ENCODE measurements around the gene ISLR. TPM values are rescaled to one million over a fixed set of nuclear protein-coding genes. Genes with fewer than 3 reads are reported as not detected.

The ISLR gene
- polyA plus RNA-seq, 1 donor from 2014 or later, result not detected

- no peaks in the 10 kb centered on the region for H4K20me1 ChIP-seq (ENCODE audit: insufficient read depth)
- no peak overlapping the region for H2AFZ ChIP-seq (ENCODE audit: low read depth, low read length)
- no peaks in the 10 kb centered on the region for H3K36me3 ChIP-seq (ENCODE audit: insufficient read depth, low read length)
- H3K9me2 ChIP-seq (ENCODE audit: insufficient read depth, low read length), result no peaks in the 10 kb centered on the region
- H3K4me2 ChIP-seq (ENCODE audit: low read length), result no peak overlapping the region
- H3K79me2 ChIP-seq (replicated peaks; ENCODE audit: insufficient read depth, low read length), result no peaks in the 10 kb centered on the region
- H3F3A ChIP-seq (ENCODE audit: insufficient read depth, low read length, poor library complexity, severe bottlenecking), result peaks cover 4% of the 10 kb centered on the region
- H3K27me3 ChIP-seq (ENCODE audit: insufficient read depth, low read depth, low read length), result no peaks in the 10 kb centered on the region
- no peak overlapping the region for H3K9ac ChIP-seq (ENCODE audit: low read length)
- no peaks in the 10 kb centered on the region for H3K9me3 ChIP-seq (ENCODE audit: low read length)
- H3K27ac ChIP-seq (ENCODE audit: low read length), result no peak overlapping the region
- no peak overlapping the region for H3K4me3 ChIP-seq (ENCODE audit: low read length)
- TF ChIP-seq REST (IDR thresholded peaks at IDR 0.05; ENCODE audit: borderline replicate concordance) (no peak), MXI1 (conservative IDR thresholded peaks at IDR 0.05; ENCODE audit: poor library complexity, severe bottlenecking) (no peak), SMC3 (conservative IDR thresholded peaks at IDR 0.05; ENCODE audit: poor library complexity) (no peak), POLR2AphosphoS5 (IDR thresholded peaks at IDR 0.05) (no peak), EZH2 (IDR thresholded peaks at IDR 0.05; ENCODE audit: borderline replicate concordance, insufficient read depth, low read length, poor library complexity, severe bottlenecking) (no peak), CTCF (IDR thresholded peaks at IDR 0.05; ENCODE audit: poor library complexity, severe bottlenecking) (no peak), RAD21 (conservative IDR thresholded peaks at IDR 0.05) (no peak), EP300 (conservative IDR thresholded peaks at IDR 0.05; ENCODE audit: poor library complexity, severe bottlenecking) (no peak), TAF1 (IDR thresholded peaks at IDR 0.05; ENCODE audit: low read depth) (no peak)
Measured at GRCh38 chr15:74207652-74208440, 34.3 kb downstream of the ISLR start.

GRCh38 chr15:74208496-74208895 lies 35.0 kb downstream of the ISLR start:
- H3K9ac ChIP-seq (ENCODE audit: low read length), result peak overlapping the region; percentile 19
- peak overlapping the region; percentile 13 for H2AFZ ChIP-seq (ENCODE audit: low read depth, low read length)
- no peak overlapping the region for H3K4me2 ChIP-seq (ENCODE audit: low read length)
- H3K79me2 ChIP-seq (replicated peaks; ENCODE audit: insufficient read depth, low read length), result no peaks in the 10 kb centered on the region
- no peak overlapping the region for H3K27ac ChIP-seq (ENCODE audit: low read length)
- H3F3A ChIP-seq (ENCODE audit: insufficient read depth, low read length, poor library complexity, severe bottlenecking), result peaks cover 4% of the 10 kb centered on the region
- no peaks in the 10 kb centered on the region for H3K9me3 ChIP-seq (ENCODE audit: low read length)
- H4K20me1 ChIP-seq (ENCODE audit: insufficient read depth), result no peaks in the 10 kb centered on the region
- no peaks in the 10 kb centered on the region for H3K36me3 ChIP-seq (ENCODE audit: insufficient read depth, low read length)
- H3K27me3 ChIP-seq (ENCODE audit: insufficient read depth, low read depth, low read length), result no peaks in the 10 kb centered on the region
- TF ChIP-seq CTCF (IDR thresholded peaks at IDR 0.05; ENCODE audit: poor library complexity, severe bottlenecking) (no peak), RAD21 (conservative IDR thresholded peaks at IDR 0.05) (no peak), EP300 (conservative IDR thresholded peaks at IDR 0.05; ENCODE audit: poor library complexity, severe bottlenecking) (no peak), SMC3 (conservative IDR thresholded peaks at IDR 0.05; ENCODE audit: poor library complexity) (no peak), EZH2 (IDR thresholded peaks at IDR 0.05; ENCODE audit: borderline replicate concordance, insufficient read depth, low read length, poor library complexity, severe bottlenecking) (no peak), POLR2AphosphoS5 (IDR thresholded peaks at IDR 0.05) (no peak), REST (IDR thresholded peaks at IDR 0.05; ENCODE audit: borderline replicate concordance) (no peak), TAF1 (IDR thresholded peaks at IDR 0.05; ENCODE audit: low read depth) (no peak), MXI1 (conservative IDR thresholded peaks at IDR 0.05; ENCODE audit: poor library complexity, severe bottlenecking) (no peak)
- H3K4me3 ChIP-seq (ENCODE audit: low read length), result no peak overlapping the region
- no peaks in the 10 kb centered on the region for H3K9me2 ChIP-seq (ENCODE audit: insufficient read depth, low read length)

All from neural cell (in vitro differentiated cells).